KOPT-K1 (cell line): Measurements from ENCODE around the gene DNMT3B.
"Not testable (repeated sequence)": the region's sequence is repeated elsewhere in the genome, so short reads cannot be mapped to it uniquely, and the experiment has no call there.

Experiments
- H3K27ac ChIP-seq: fragments of 200-600 bp; sonication (generic); 2 replicates; pipeline ENCODE4 v1.5.1; 2016; ENCODE audit warnings: antibody characterized with exemption, mild to moderate bottlenecking, low read depth, low read length; ENCODE audit not compliant: poor library complexity, severe bottlenecking
- H3K36me3 ChIP-seq: fragments of 200-600 bp; sonication (generic); 2 replicates; pipeline ENCODE4 v1.5.1; 2017; ENCODE audit warnings: antibody characterized with exemption, mild to moderate bottlenecking, low read length, moderate library complexity; ENCODE audit not compliant: insufficient read depth
- H3K9me3 ChIP-seq: fragments of 200-600 bp; sonication (generic); 2 replicates; pipeline ENCODE4 v1.5.1; 2017; ENCODE audit warnings: antibody characterized with exemption, low read length, mild to moderate bottlenecking; ENCODE audit not compliant: insufficient read depth, poor library complexity, severe bottlenecking

The DNMT3B gene

DNA sequence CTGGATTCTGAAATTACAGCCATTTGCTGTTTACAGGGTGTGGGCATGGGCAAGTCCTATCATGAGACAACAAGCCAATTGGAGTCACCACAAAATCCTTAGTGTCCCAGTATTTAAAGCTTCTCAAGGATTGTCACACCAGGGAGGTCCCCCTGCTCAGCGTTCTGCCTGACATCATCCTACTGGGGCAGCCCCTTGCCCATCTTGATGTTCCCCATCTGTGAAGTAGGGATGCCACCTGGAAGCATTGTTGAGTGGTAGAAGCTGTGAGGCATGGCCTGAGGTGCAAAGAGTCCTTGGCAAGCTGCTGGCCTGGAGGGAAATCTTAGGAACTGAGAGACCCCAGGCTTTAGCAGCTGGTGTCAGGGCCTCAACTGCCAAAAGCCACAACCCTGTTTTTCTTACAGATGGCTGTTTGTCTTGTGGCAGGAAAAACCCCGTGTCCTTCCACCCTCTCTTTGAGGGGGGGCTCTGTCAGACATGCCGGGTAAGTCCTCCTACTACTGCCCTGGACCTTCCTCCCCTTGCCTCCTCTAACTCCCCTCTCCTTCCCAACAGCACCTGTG is 34.3 kb downstream of the DNMT3B start:
- peak overlapping the region; percentile 72 for H3K27ac ChIP-seq
- no peaks in the 10 kb centered on the region for H3K9me3 ChIP-seq
- H3K36me3 ChIP-seq = peaks cover 93% of the 10 kb centered on the region

DNA sequence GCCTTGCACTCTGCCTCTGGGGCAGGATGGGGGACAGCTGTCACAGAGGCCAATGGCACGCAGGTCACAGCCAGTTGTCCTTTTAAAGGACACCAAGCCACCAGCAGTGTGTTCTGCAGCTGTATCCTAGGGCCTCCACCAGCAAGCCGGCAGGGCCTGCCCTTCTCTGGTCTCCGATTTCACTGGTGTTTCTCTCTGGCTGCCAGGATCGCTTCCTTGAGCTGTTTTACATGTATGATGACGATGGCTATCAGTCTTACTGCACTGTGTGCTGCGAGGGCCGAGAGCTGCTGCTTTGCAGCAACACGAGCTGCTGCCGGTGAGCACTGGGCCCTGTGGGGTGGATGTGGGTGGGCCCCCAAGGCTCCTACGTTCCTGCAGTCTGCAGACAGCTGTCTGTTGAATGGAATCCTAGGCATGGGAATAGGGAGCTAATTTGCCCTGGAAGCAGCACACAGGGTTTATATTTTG is 34.8 kb downstream of the DNMT3B start:
- Histone ChIP-seq H3K9me3 (no peaks in the 10 kb centered on the region), H3K27ac (peak overlapping the region; percentile 72), H3K36me3 (peaks cover 93% of the 10 kb centered on the region)

DNA sequence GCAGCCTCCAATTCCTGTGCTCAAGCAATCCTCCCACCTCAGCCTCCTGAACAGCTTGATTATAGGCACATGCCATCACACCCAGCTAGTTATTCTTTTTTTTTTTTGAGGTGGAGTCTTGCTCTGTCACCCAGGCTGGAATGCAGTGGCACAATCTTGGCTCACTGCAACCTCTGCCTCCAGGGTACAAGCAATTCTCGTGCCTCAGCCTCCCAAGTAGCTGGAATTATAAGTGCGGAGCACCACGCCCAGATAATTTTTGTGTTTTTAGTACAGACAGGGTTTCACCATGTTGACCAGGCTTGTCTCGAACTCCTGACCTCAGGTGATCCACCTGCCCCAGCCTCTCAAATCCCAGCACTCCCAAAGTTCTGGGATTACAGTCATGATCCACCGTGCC is 35.4 kb downstream of the DNMT3B start:
- Histone ChIP-seq H3K27ac (peak overlapping the region; percentile 72), H3K36me3 (peaks cover 93% of the 10 kb centered on the region)
- not testable (repeated sequence) for H3K9me3 ChIP-seq

DNA sequence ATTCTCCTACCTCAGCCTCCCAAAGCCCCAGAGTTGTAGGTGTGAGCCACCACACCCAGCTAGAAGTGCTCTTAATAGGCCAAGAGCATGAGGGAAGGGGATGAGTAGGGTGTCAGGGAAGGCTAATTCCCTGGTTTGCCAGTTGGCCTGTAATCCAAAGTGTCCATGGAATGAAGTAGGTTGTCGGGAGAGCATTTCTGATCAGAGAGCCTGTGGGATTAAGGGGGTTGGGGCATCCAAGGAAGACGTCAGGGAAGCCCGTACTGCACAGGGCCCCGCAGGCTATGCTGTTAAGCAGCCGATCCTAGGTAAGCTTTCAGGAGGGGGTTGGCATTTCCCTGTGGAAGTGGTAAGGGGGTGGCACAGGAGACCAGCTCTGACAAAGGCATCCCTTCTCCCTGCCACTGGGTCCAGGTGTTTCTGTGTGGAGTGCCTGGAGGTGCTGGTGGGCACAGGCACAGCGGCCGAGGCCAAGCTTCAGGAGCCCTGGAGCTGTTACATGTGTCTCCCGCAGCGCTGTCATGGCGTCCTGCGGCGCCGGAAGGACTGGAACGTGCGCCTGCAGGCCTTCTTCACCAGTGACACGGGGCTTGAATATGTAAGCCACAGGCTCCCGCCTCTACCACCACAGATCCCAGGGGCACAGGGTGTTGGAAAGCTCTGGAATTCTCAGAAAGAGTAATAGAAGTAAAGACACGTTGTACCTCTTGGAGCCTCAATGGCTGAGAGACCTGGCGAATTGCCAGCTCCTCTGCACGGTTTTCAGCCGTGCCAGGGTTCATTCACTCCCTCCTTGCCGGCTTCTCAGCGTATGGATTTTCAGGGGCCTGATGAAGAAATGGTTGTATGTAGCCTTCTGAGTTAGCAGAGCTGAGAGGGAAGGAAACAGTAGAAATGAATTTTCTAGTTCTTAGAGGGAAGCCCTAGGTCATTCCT is 36.1 kb downstream of the DNMT3B start:
- H3K36me3 ChIP-seq = peaks cover 93% of the 10 kb centered on the region
- H3K9me3 ChIP-seq = no peaks in the 10 kb centered on the region
- peak overlapping the region; percentile 2 for H3K27ac ChIP-seq

DNA sequence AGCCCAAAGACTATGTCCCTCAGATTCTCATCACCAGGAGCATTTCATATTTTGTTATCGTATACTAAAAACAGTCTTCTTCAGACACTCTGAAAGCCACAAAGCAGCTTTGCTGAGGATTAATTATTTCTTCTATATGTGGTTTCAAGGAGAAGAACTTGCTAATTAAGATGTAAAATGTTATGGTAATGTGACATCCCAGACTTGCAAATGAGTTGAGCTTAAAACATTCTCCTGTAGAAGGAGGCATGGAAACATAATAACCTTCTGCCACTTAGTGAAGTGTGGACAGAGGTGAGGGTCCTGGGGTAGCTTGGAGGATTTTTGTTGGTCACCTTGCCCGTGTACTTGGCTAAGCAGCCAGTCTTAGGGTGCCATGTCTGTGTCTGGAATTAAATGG is 40.9 kb downstream of the DNMT3B start:
- peaks cover 100% of the 10 kb centered on the region for H3K36me3 ChIP-seq
- no peak overlapping the region for H3K27ac ChIP-seq
- no peaks in the 10 kb centered on the region for H3K9me3 ChIP-seq

DNA sequence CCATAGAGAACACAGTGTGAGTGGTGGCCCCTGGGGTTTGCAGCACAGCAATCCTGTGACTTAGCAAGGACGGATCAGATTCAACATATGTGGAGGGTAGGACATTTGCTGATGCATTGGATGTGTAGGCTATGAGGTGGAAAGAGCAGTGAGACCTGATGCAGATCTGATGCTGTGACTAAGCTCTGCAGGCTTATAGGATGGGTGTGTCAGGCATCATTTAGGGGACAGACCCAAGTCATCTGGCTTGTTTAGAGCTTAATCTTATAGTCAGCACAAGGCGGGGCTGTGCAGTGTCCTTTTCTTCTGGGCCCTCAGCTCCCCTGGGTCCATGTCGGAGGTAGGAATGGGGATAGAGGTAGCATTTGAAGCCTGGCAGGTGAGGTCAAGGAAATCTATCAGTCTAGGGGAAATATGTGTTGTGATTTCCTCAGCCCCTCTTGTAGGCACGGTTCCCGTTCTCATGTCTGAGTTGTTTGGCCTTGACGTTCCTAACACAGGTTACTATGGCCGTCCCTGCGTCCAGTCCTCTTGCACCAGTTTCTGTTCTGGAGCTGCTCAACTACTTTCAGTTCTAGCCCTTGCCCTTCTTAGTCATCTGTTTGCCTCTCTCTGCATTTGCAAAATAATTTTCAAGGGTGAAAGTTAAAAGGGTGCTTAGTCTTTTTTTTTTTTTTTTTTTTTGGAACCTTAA is 42.0 kb downstream of the DNMT3B start:
- no peak overlapping the region for H3K27ac ChIP-seq
- H3K9me3 ChIP-seq = no peaks in the 10 kb centered on the region
- peaks cover 100% of the 10 kb centered on the region for H3K36me3 ChIP-seq

DNA sequence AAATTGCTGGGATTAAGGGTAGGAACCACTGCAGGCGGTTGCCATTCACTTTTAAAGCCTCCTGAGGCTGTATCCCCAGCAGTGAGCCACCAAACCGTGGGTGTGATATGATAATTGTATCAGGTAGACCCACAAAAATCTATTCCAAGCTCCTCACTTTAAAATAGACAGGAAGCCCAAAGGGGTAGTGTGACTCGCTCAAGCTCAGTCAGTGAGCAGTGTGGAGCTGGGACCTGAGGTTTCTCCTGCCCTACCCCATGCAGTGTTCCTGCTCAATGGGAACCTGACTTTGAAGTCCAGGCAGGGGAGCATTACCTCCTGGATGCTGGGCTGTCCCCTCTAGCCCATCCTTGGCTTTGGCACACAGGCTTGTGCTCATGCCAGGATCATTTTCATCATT is 42.6 kb downstream of the DNMT3B start:
- peaks cover 100% of the 10 kb centered on the region for H3K36me3 ChIP-seq
- H3K9me3 ChIP-seq = no peaks in the 10 kb centered on the region
- H3K27ac ChIP-seq = no peak overlapping the region

DNA sequence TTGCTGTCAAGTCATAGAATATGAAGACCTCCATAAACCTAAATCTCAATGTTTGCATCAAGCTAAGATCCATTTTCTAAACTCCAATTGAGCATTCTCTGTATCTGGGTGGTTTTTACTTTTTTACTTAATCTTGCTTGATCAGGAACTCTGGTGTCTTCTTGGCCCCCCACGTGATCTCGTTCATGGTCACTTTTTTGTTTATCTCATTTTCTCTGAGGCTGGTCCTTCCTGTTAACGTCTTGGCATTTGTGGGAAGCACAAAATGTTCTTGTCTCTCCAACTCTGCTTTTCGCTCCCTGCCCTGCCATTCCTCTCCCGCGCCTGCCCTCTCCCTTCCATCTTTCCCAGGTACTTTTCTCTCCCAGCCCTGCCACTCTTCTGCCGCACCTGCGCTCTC is 43.5 kb downstream of the DNMT3B start:
- no peaks in the 10 kb centered on the region for H3K9me3 ChIP-seq
- no peak overlapping the region for H3K27ac ChIP-seq
- peaks cover 100% of the 10 kb centered on the region for H3K36me3 ChIP-seq

DNA sequence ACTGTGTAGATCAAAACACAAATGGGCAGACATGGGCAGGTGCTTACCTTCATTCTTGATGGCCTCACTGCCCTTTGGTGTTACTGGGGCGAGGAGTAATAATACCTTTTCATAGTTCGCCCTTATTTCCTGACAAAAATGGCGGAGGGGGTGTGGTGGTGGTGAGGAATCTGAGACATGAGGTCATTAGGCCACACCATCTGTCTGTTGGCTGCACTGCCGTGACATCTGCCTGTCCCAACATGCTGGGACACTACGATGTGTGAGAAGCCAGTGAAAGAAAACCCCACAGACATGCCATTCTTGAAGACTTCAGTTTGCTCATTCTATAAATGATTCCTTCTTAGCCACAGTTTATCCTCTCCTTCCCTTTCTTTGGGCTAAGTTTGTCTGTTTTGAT is 44.2 kb downstream of the DNMT3B start:
- no peaks in the 10 kb centered on the region for H3K9me3 ChIP-seq
- no peak overlapping the region for H3K27ac ChIP-seq
- peaks cover 98% of the 10 kb centered on the region for H3K36me3 ChIP-seq

DNA sequence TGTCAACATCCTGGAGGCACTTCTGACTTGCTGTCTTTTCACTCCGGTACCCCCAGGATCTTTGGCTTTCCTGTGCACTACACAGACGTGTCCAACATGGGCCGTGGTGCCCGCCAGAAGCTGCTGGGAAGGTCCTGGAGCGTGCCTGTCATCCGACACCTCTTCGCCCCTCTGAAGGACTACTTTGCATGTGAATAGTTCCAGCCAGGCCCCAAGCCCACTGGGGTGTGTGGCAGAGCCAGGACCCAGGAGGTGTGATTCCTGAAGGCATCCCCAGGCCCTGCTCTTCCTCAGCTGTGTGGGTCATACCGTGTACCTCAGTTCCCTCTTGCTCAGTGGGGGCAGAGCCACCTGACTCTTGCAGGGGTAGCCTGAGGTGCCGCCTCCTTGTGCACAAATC is 45.5 kb downstream of the DNMT3B start:
- peaks cover 84% of the 10 kb centered on the region for H3K36me3 ChIP-seq
- no peaks in the 10 kb centered on the region for H3K9me3 ChIP-seq
- no peak overlapping the region for H3K27ac ChIP-seq

DNA sequence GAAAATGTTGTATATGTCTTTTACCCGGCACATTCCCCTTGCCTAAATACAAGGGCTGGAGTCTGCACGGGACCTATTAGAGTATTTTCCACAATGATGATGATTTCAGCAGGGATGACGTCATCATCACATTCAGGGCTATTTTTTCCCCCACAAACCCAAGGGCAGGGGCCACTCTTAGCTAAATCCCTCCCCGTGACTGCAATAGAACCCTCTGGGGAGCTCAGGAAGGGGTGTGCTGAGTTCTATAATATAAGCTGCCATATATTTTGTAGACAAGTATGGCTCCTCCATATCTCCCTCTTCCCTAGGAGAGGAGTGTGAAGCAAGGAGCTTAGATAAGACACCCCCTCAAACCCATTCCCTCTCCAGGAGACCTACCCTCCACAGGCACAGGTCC is 46.3 kb downstream of the DNMT3B start:
- Histone ChIP-seq H3K36me3 (peaks cover 77% of the 10 kb centered on the region), H3K27ac (no peak overlapping the region), H3K9me3 (no peaks in the 10 kb centered on the region)

DNA sequence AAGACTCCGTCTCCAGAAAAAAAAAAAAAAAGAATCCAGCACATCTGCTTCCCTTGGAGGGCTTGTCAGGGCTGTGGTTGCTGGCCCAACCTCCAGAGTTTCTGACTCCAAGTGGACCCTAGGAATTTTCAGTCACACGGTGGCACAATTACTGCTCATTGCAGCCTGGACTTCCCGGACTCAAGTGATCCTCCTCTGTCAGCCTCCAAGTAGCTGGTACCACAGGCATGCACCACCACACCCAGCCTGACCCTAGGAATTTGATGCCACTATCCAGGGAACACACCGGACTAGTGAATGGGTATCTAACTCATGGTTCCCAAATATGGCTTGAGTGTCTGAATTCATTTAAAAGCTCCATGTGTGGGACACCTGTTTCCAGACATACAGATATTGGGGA is 47.7 kb downstream of the DNMT3B start:
- Histone ChIP-seq H3K27ac (no peak overlapping the region), H3K36me3 (peaks cover 62% of the 10 kb centered on the region), H3K9me3 (no peaks in the 10 kb centered on the region)

DNA sequence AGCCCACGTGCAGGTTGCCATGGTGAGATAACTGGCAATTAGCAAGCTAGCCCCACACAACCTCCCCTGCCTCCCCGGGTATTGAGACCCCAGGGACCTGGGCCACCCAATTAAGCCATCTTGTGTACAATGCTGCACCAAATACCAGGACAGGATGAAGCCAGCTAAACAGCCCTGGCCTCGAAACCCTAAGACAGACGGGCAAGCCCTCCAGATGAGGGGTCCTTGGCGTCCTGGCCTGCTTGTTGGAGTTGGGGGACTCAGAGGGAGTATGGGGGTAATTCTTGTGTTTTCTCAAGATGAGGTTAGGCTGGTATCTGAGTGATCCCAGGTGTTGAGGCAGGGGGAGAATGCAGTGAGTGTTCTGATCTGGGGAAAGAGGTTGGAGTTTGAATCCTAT is 48.8 kb downstream of the DNMT3B start:
- H3K36me3 ChIP-seq = peaks cover 52% of the 10 kb centered on the region
- H3K9me3 ChIP-seq = no peaks in the 10 kb centered on the region
- H3K27ac ChIP-seq = no peak overlapping the region

DNA sequence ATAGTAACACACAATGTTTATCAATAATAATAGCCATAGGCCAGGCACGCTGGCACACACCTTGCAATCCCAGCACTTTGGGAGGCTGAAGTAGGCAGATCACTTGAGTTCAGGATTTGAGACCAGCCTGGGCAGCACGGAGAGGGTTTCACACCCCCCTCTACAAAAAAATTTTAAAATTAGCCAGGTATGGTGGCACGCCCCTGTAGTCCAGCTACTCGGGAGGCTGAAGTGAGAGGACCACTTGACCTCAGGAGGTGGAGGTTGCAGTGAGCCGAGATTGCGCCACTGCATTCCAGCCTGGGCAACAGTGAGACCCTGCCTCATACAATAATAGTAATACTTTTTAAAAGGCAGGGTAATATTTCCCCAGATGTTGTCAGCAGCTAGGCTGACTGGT is 49.7 kb downstream of the DNMT3B start:
- Histone ChIP-seq H3K9me3 (no peaks in the 10 kb centered on the region), H3K36me3 (peaks cover 43% of the 10 kb centered on the region), H3K27ac (no peak overlapping the region)

DNA sequence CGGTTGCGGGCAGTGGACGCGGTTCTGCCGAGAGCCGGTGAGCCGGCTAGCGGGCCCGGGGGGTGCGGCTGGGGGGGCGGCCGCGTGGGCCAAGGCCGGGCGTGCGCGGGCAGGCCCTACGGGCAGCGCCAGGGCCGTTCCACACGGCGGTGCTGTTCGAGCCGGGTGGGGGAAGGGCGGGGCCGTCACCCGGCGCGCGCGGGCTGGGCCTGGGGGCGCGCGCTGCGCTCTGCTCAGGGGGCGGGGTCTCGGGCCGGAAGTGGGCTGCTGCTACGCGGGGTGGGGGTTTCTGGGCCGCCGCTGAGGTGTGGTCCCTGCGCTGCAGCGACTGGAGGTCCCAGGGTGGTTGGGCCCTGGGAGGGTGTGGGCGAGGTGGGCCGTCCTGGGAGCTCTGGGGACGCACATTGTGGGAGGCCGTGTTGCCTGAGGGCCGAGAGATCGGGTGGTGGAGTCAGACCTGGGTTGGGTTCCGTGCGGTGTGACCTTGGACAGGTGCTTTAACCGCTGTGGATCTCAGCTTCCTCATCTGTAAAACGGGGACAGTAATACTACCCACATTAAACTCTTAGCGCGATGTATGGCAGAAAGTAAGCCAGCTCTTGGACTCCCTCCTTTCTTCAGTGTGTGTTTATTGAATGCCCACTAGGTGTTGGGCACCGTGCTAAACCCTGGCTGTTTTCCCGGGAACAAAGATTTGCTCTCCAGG is 58.0 kb downstream of the DNMT3B start:
- H3K36me3 ChIP-seq = peaks cover 23% of the 10 kb centered on the region; the same call in 1 of the 2 replicates
- peak overlapping the region; percentile 84 for H3K27ac ChIP-seq

More for the DNA sequence above, 58.0 kb downstream of the DNMT3B start:
- H3K9me3 ChIP-seq = no peaks in the 10 kb centered on the region
